Thyroid gland (tissue), 4 donors: Measurements from ENCODE around the gene PLD2. TPM values are rescaled to one million over a fixed set of nuclear protein-coding genes. Genes with fewer than 3 reads are reported as not detected.

Experiments used
- DNase-seq, 2 donors: peaks; one replicate each; pipeline ENCODE4 v3.0.0-alpha.2; 2019
- H3K27ac ChIP-seq, 3 donors: fragments of 200-600 bp; sonication (generic); 1 replicate in 2 of 3; 2 replicates in 1 of 3; pipeline ENCODE4 v1.5.1; 2016 to 2019; ENCODE audit warnings: mild to moderate bottlenecking in 1 of 3, moderate library complexity in 1 of 3
- H3K27me3 ChIP-seq: fragments of 200-600 bp; sonication (generic); one replicate; pipeline ENCODE4 v1.5.1; 2019
- H3K36me3 ChIP-seq, 2 donors: fragments of 200-600 bp; sonication (generic); one replicate each; pipeline ENCODE4 v1.5.1; 2016 to 2019
- H3K4me1 ChIP-seq, 2 donors: fragments of 200-600 bp; sonication (generic); one replicate each; pipeline ENCODE4 v1.5.1; 2017 to 2019
- H3K4me3 ChIP-seq, 3 donors: fragments of 200-600 bp; sonication (generic); replicated peaks in 1 of 3; 1 replicate in 2 of 3; 2 replicates in 1 of 3; pipeline ENCODE4 v1.5.1; 2016; ENCODE audit warnings: mild to moderate bottlenecking in 1 of 3
- H3K9me3 ChIP-seq: fragments of 200-600 bp; sonication (generic); one replicate; pipeline ENCODE4 v1.5.1; 2017
- CTCF ChIP-seq, 6 experiments: fragments of 200-600 bp in 3 of 6; fragments of 450-650 bp in 3 of 6; sonication (generic) in 3 of 6; IDR thresholded peaks; one replicate each; pipeline ENCODE4 v1.5.1; 2016 to 2019; ENCODE audit warnings: antibody characterized with exemption in 6 of 6, mild to moderate bottlenecking in 2 of 6, inconsistent platforms in 1 of 6, moderate library complexity in 1 of 6
- POLR2A ChIP-seq, 2 donors: fragments of 450-650 bp; IDR thresholded peaks; one replicate each; pipeline ENCODE4 v1.6.1; 2017; ENCODE audit warnings: antibody characterized with exemption in 2 of 2, mild to moderate bottlenecking in 2 of 2, moderate library complexity in 1 of 2
- WGBS, 2 donors: methylation state at CpG; one replicate each; pipeline ENCODE4 v1.1.5; 2017; 5-methylcytosine and 5-hydroxymethylcytosine counted together
- intact Hi-C: fragments of 100-400 bp; cut with DNase I; formaldehyde crosslinking; loops from one replicate; pipeline ENCODE4 v1.15.1; 2023
- total RNA-seq, 4 donors: library from RNA; depleted of rRNA; stranded (reverse); fragments of >200 nt; gene quantifications; one replicate each; pipeline ENCODE4 v1.2.3, GENCODE V29; 2016

Gene PLD2
- total RNA-seq, 4 donors from 2014 or later, result 10.7 to 20.0 (median 16.2) TPM

GRCh38 chr17:4786516-4786915, 20.4 kb upstream of the PLD2 start:
- no peak for DNase-seq
- no peak for TF ChIP-seq POLR2A (IDR thresholded peaks at IDR 0.05)
- no peak for TF ChIP-seq CTCF (IDR thresholded peaks at IDR 0.05)
- Histone ChIP-seq H3K27me3 (peaks cover 3% of the 10 kb centered on the region), H3K4me3 (no peak overlapping the region), H3K4me1 (peaks cover 15 to 30% of the 10 kb centered on the region in 2 donors), H3K27ac (no peak overlapping the region), H3K36me3 (no peaks in the 10 kb centered on the region), H3K9me3 (no peaks in the 10 kb centered on the region)
- intact Hi-C loops, result loop anchor here (5.0 kb wide), 1 partner anchor 44 kb away; no protein-coding TSS in a partner anchor
- 10 to 15% methylated on average over 6 of the region's 6 CpGs for WGBS, 2 donors

GRCh38 chr17:4788159-4788806, 18.7 kb upstream of the PLD2 start:
- Histone ChIP-seq H3K36me3 (no peaks in the 10 kb centered on the region), H3K9me3 (no peaks in the 10 kb centered on the region), H3K4me1 (peaks cover 15 to 30% of the 10 kb centered on the region in 2 donors), H3K4me3 (no peak overlapping the region), H3K27me3 (peaks cover 3% of the 10 kb centered on the region), H3K27ac (no peak overlapping the region)
- TF ChIP-seq POLR2A (IDR thresholded peaks at IDR 0.05) (no peak), CTCF (IDR thresholded peaks at IDR 0.05) (no peak)
- 84 to 89% methylated on average over 14 of the region's 14 CpGs for WGBS, 2 donors
- intact Hi-C loops, result loop anchor here (5.0 kb wide), 1 partner anchor 46 kb away; no protein-coding TSS in a partner anchor
- no peak for DNase-seq

GRCh38 chr17:4788807-4789700, 17.9 kb upstream of the PLD2 start, which contains the start of gene GLTPD2:
TSS of gene GLTPD2 (plus strand) at chr17:4788964. CDS start at chr17:4789012, 48 bp downstream.
- TF ChIP-seq CTCF (IDR thresholded peaks at IDR 0.05), result no peak
- Histone ChIP-seq H3K4me3 (peak within 1 kb of the TSS; percentile 40 to 63 (median 59)), H3K27me3 (peaks cover 3% of the 10 kb centered on the region), H3K4me1 (peaks cover 15 to 30% of the 10 kb centered on the region in 2 donors), H3K9me3 (no peaks in the 10 kb centered on the region), H3K27ac (peak within 1 kb of the TSS; percentile 83 to 95 (median 85)), H3K36me3 (no peaks in the 10 kb centered on the region)
- intact Hi-C loops, result loop anchor here (5.0 kb wide), 1 partner anchor 47 kb away; no protein-coding TSS in a partner anchor
- WGBS, 2 donors, result 30 to 34% methylated on average over 24 to 48 of the region's 62 CpGs
- no peak for DNase-seq

- Histone ChIP-seq H3K9me3 (no peaks in the 10 kb centered on the region), H3K36me3 (no peaks in the 10 kb centered on the region), H3K27me3 (peaks cover 3% of the 10 kb centered on the region), H3K4me1 (peaks cover 15 to 30% of the 10 kb centered on the region in 2 donors), H3K27ac (peak overlapping the region; percentile 83 to 95 (median 85)), H3K4me3 (peak overlapping the region; percentile 40 to 63 (median 59))
- TF ChIP-seq CTCF (IDR thresholded peaks at IDR 0.05), result no peak
- TF ChIP-seq POLR2A (IDR thresholded peaks at IDR 0.05), result no peak
- intact Hi-C loops, result loop anchor here (5.0 kb wide), 1 partner anchor 47 kb away; no protein-coding TSS in a partner anchor
- whole genome bisulfite sequencing, 2 donors, result 0 to 1% methylated on average over 14 to 24 of the region's 25 CpGs
- DNase-seq, result no peak
Observed at GRCh38 chr17:4789701-4789950, 17.3 kb upstream of the PLD2 start.
